Measurements from ENCODE around the gene RBPMS2.
A peak's percentile ranks its signal among the peaks of the same experiment; 100 is the strongest.
"Not testable (repeated sequence)": the region's sequence is repeated elsewhere in the genome, so short reads cannot be mapped to it uniquely, and the experiment has no call there.

RBPMS2 gene

GRCh38 chr15:64775551-64776401 is at the start of gene RBPMS2:
Gene RBPMS2 (minus strand): TSS chr15:64775589. CDS start chr15:64775319, 270 bp downstream.
- no peak for DNase-seq

GRCh38 chr15:64824929-64825430 is 49.6 kb upstream of the RBPMS2 start:
- peak in 3 of 6 experiments; percentile 20 to 50 (median 28) for DNase-seq

GRCh38 chr15:64816452-64816851 is 41.1 kb upstream of the RBPMS2 start:
- DNase-seq = no peak

- not testable (repeated sequence) for DNase-seq
These were observed 39.6 kb upstream of the RBPMS2 start for GRCh38 chr15:64814965-64815364.

- not testable (repeated sequence) for DNase-seq
These were observed 38.9 kb upstream of the RBPMS2 start for GRCh38 chr15:64814283-64814682.

- no peak for DNase-seq
These were observed 37.7 kb upstream of the RBPMS2 start for GRCh38 chr15:64813075-64813474.

GRCh38 chr15:64810497-64811326 is 35.3 kb upstream of the RBPMS2 start:
- DNase-seq = no peak

GRCh38 chr15:64809649-64810496 is 34.5 kb upstream of the RBPMS2 start:
- peak; percentile 23 to 58 (median 50) for DNase-seq

- no peak for DNase-seq
These were observed 33.5 kb upstream of the RBPMS2 start for GRCh38 chr15:64808785-64809453.

GRCh38 chr15:64807751-64808222 is 32.4 kb upstream of the RBPMS2 start:
- DNase-seq = no peak

- no peak for DNase-seq
These were observed 31.8 kb upstream of the RBPMS2 start for GRCh38 chr15:64807051-64807749.

- DNase-seq = no peak
These were observed 31.1 kb upstream of the RBPMS2 start for GRCh38 chr15:64806509-64806908.

GRCh38 chr15:64804619-64805018 is 29.2 kb upstream of the RBPMS2 start:
- DNase-seq = no peak

GRCh38 chr15:64803526-64803925 is 28.1 kb upstream of the RBPMS2 start:
- no peak for DNase-seq

- no peak for DNase-seq
These were observed 25.1 kb upstream of the RBPMS2 start for GRCh38 chr15:64800476-64800875.

- not testable (repeated sequence) for DNase-seq
These were observed 23.5 kb upstream of the RBPMS2 start for GRCh38 chr15:64798905-64799304.

- not testable (repeated sequence) for DNase-seq
These were observed 20.5 kb upstream of the RBPMS2 start for GRCh38 chr15:64795921-64796320.

GRCh38 chr15:64795299-64795698 is 19.9 kb upstream of the RBPMS2 start:
- DNase-seq = not testable (repeated sequence)

- DNase-seq = no peak
These were observed 16.9 kb upstream of the RBPMS2 start for GRCh38 chr15:64792282-64792681.

GRCh38 chr15:64791401-64791800 is 16.0 kb upstream of the RBPMS2 start:
- no peak for DNase-seq

- no peak for DNase-seq
These were observed 8.4 kb upstream of the RBPMS2 start for GRCh38 chr15:64783796-64784195.
